Measurements from ENCODE around the gene MDM2. TPM values are rescaled to one million over a fixed set of nuclear protein-coding genes. Genes with fewer than 3 reads are reported as not detected.

The MDM2 gene
- 17.5 and 24.2 TPM in 2 replicates for total RNA-seq (2014; rRNA removed; shearing (Covaris generic))

DNA sequence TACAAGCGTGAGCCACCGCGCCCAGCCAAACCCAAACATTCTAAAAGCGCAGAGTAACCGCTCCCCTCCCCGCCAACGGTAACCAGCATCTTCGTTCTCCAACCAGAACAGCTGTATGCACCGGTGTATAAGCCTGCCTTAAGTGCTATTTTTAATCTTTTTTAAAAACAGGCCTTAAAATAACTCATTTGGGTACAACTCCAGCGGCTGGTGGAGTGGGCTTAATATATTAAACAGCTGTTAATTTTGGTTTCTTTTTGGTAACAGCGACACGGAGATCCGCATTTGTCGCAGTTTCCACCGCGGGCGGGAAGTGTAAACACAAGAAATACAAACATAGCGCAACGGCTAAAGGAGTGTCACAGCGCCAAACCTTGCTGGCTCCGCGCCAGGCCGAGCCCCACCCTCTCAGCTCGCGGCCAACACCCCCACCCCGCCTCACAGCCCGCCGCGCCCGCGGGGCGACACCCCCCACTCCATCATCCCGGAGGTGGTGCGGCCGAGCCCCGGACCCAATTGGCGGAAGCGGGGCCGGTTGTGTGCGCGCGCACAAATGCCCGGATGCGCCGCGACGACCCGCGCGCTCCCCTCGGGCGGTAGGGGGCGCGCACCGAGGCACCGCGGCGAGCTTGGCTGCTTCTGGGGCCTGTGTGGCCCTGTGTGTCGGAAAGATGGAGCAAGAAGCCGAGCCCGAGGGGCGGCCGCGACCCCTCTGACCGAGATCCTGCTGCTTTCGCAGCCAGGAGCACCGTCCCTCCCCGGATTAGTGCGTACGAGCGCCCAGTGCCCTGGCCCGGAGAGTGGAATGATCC lies at the start of gene MDM2:
MDM2 (plus strand) TSS at position 602 of the 812 bp plus-strand sequence. CDS start 301 bp downstream, outside the sequence.
- peak; percentile 85 for DNase-seq (ENCODE audit: low read depth)

DNA sequence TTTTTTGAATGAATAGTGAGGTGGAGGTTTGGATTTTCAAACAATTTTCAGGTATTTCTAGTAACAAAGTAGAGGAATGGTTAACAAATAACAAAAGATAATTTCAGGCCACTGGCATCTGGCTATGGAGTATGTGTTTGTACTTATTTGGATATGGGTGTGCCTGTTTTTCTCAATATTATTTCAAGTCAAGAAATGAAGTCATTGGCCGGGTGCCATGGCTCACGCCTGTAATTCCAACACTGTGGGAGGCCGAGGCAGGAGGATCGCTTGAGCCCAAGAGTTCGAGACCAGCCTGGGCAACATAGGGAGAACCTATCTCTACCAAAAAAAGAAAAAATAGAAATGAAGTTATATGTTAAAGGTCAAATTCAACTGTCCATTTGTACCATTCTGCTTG lies 48.1 kb upstream of the MDM2 start:
- no peak for DNase-seq (ENCODE audit: low read depth)

DNA sequence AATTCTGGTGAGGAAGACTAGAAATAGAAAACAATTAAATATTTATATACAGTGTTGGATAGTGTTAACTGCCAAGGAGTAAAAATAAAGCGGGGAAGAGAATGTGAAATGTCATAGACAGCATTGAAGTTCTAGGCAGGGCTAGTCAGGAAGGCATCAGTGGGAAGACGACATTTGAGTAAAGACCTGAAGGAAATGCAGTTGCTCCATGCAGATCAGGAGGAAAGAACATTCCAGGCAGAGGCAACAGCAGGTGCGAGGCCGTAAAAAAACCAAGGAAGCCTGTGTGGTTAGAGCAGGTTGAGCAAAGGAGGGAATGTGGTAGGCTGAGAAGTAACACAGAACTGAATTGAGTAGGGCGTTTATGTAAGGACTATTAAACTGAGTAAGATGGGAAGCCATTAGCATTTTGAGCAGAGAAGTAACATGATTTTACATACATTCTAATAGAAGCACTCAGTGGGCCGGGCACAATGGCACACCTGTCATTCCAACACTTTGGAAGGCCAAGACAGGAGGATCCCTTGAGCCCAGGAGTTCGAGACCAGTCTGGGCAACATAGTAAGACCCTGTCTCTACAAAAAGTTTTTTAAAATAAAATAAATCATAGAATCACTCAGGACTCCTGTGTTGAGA lies 47.1 kb upstream of the MDM2 start:
- DNase-seq (ENCODE audit: low read depth), result no peak

DNA sequence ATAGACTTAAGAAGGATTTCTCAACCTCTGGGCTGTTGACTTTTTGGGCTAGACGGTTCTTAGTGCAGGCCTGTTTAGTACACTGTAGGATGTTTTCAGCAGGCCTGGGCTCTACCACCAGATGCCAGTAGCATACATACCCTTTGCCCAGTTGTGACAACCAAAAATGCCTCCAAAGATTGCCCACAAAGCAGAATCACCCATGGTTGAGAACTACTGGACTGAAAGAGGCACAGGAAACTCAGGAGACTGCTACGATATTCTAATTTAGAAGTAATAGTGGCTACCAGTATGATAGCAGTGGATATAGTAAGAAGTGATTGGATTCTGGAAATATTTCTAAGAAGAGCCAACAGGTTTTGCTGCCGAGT lies 46.5 kb upstream of the MDM2 start:
- DNase-seq (ENCODE audit: low read depth), result no peak

DNA sequence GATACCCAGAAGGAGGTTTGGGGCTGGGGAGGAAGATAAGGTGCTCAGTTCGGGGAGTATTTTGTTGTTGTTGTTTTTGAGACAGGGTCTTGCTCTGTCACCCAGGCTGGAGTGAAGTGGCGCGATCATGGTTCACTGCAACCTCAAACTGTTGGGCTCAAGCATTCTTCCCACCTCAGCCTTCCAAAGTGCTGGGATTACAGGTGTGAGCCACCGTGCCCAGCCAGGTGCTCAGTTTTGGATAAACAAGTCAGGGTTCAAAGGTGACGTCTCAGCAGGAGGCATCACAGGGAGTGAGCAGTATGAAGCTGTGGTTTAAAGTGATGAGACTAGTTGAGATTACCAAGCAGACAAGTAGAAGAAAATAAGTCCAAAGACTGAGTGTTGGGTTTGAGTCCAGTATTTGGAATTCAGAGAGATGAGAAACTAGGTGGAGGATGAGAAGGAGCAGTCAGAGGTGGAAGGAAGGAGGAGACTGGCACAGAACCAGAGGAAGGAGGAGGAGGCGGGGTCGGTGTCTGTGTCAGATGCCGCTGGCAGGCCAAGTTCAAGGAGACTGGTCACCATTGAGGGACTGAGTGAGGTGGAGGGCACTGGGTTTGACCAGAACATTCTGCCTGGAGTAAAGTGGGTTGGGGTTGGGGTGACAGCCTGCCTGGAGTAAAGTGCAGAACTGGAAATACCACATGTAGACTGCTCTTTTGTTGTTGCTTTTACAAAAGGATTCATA lies 45.9 kb upstream of the MDM2 start:
- DNase-seq (ENCODE audit: low read depth), result no peak

DNA sequence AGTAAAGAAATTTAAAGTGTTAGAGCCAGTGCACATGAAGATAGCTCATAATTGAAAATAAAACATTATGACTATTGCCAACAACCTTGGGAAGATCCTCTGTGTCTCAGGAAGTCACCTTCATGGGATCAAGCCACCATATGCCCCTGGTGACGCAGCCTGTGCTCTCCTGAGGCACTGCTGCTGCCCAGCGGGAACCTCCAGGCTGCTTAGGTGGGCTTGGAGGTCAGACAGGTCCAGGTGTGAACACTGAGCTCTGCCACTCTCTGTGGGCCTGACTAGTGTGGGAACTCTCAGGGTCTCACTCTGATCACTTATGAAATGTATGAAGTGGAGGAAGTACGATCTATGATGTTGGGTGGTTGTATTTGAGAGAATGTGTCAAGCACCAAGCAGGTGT lies 45.3 kb upstream of the MDM2 start:
- no peak for DNase-seq (ENCODE audit: low read depth)

DNA sequence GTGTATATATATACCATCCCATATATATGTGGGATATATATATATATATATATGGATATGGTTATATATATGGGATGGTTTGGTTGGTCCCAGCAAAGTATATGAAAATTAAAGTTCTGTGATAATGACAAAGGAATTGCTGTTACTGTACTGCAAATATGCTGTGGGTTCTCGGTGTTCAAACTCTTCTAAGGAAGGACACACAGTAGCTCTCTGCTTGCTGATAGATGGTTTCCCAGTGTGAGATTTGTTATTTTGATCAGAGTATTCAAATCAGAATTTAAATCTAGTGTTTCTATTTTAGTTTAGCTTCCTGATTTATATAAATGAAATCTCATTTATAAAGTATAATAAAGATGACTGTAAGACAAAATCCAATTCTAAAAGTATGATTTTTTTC lies 42.3 kb upstream of the MDM2 start:
- DNase-seq (ENCODE audit: low read depth), result no peak

DNA sequence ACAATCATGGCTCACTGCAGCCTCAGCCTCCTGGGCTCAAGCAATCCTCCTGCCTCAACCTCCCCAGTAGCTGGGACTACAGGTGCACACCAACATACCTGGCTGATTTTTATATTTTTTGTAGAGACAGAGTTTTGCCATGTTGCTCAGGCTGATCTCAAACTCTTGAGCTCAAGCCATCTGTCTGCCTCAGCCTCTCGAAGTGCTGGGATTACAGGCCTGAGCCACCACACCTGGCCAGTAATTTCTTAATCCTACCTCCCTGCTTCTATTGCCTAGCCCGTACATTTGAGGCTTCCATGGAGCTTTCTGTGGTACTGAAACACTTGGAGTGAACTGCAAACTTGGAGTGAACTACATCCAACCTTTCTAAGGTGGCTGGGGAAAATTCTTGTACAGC lies 41.3 kb upstream of the MDM2 start:
- DNase-seq (ENCODE audit: low read depth), result no peak

DNA sequence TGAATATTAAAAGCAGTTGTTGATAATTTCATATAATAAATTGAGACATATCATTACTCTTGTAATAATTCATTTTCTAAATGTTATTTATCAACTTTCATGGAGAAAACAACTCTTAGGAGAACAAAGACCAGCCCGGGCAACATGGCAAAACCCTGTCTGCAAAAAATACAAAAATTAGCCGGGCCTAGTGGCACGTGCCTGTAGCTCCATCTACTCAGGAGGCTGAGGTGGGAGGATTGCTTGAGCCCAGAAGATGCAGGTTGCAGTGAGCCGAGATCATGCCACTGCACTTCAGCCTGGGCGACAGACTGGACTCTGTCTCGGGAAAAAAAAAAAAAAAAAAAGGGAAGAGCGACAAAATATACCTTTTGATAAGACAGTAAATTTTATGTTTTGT lies 40.8 kb upstream of the MDM2 start:
- no peak for DNase-seq (ENCODE audit: low read depth)

DNA sequence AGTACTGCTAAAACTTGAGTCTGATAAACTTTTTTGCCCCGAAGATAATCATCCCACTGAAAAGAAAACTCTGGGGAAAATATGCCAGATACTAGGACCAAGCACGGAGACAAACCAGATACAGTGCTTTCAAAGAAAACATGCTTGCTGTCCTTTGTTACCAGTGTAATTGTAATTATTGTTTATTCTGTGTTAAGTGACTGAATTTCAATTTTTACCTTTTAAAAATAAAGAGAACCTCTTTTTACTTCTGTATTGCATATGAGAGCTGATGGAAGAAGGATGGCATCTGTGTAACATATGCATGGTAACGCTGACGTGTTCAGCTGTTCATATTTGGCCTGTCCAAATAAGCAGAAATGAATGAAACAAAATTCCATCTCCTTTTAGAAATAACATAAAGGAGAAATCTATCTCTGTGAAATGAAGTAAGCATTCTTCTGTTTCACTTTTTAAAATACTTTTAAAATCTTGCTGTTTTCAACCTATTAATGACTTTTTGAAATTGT lies 39.5 kb upstream of the MDM2 start:
- no peak for DNase-seq (ENCODE audit: low read depth)

DNA sequence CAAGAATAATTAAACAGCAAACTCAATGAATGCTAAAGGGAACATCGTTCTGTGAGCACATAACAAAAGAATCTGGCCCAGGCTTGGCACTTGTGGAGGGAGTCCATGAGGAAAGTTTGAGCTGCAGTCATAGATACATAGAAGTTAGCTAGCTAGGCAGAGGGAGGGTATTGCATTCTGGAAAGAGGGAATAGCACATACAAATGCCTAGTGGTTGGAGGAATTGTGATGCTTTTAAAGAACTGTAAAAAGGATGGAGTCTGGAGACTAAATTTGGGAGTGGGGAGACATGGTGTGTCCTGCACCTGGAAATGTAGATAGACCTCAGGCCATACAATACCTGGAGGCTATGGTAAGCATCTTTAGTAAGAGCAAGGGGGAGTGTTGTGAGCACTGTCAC lies 38.0 kb upstream of the MDM2 start:
- no peak for DNase-seq (ENCODE audit: low read depth)

DNA sequence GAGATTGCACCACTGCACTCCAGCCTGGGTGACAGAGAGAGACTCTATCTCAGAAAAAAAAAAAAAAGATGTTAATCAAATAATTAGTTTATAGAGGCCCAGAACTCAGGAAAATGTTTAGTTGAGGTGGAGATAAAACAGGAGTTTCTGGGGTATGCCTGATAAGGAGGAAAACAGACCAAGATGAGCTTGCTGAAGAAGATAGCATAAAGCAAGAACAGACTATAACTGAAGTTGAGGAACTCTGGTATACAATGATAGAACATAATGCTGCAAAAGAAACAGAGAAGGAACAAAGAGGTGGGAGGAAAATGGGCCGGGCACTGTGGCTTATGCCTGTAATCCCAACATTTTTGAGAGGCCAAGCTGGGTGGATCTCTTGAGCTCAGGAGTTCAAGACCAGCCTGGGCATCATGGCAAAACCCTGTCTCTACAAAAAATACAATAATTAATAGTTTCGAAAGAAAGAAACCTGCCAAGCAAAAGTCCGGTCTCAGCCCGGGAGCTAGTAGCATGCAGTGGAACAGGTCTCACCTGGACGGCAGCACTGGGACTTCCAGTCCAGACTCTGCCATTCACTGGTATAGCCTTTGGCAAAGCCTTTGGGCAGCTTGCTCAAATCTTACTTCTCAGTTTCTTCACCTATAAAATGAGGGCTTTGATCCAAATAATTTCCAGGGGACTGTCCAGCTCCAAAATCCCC lies 36.6 kb upstream of the MDM2 start:
- no peak for DNase-seq (ENCODE audit: low read depth)

DNA sequence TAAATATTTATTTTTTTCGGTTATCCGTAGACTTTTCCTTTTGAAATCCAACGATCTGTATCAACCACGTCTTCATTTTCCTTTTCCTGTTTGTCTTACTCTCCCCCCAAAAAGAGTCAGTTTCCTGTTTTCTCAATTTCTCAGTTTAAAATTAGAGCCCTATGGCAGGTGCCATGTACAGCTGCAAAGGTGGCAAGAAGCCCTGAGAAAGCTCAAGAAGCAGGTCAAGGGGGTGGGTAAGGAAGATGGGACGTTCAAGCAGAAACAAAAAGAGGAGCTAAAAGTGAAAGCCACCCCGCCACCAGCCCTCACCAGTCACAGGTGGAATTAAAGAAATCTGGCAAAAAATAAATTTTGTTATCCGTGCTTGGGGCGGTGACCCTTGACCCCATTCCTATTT lies 35.3 kb upstream of the MDM2 start:
- no peak for DNase-seq (ENCODE audit: low read depth)

DNA sequence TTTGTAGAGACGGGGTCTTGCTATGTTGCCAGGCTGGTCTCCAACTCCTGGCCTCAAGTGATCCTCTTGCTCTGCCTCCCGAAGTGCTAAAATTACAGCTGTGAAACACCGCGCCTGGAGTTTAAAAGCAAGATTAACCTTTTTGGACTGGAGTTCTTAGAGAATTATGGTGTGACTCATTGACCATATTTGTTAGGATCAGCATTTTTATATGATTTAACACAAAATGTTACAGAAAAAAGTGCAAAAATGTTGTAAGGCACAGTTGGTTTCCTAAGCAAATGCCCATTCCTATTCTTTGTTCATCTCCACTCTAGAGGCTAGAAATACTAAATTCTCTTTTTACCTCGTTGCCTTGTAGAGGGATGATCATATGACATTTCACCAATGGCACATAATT lies 34.4 kb upstream of the MDM2 start:
- DNase-seq (ENCODE audit: low read depth), result no peak

DNA sequence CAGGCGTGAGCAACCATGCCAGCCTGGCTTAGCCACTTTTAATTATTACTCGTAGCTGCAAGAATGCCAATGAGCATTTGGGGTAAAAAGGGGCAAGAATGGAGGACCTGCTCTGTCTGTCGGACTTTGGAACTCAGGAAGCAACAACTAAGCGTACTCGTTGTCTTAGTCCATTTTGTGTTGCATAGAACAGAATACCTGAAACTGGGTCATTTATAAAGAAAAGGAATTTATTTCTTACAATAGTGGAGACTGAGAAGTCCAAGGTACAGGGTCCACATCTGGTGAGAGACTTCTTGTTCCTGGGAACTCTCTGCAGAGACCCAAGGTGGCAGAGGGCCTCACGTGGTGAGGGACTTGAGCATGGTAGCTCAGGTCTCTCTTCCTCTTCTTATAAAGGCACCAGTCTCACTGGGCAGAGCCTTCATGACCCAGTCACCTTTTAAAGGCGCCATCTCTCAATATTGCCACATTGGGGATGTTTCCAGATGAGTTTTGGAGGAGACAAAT lies 32.8 kb upstream of the MDM2 start:
- no peak for DNase-seq (ENCODE audit: low read depth)

DNA sequence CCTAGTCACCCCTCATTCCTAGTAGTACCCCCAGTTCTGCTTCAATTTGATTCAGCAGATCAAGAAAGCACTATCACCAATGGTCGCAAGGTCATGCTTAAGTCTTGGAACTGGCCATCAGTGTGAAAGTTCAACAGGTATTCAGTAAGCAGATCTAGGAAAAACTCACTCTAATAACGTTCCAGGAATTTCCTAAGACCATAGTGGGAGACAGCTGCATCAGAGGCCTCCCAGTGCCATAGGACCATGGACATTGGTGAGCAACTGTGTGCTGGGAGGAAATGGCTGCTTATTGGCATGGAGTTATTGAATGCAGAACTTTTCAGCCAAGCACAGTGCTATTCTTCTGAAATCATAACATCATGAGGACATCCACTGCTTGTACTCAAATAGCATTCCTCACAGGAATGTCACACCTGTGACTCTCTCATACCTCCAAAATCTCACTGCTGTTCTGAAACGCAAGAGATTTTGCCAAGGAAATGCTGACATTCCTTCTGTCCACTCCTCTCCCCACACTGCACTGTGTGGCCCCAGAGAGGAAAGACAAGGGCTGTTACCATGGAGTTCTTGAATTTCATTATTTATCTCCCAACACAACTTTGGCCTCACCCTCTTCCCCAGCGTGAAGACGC lies 30.9 kb upstream of the MDM2 start:
- DNase-seq (ENCODE audit: low read depth), result no peak

DNA sequence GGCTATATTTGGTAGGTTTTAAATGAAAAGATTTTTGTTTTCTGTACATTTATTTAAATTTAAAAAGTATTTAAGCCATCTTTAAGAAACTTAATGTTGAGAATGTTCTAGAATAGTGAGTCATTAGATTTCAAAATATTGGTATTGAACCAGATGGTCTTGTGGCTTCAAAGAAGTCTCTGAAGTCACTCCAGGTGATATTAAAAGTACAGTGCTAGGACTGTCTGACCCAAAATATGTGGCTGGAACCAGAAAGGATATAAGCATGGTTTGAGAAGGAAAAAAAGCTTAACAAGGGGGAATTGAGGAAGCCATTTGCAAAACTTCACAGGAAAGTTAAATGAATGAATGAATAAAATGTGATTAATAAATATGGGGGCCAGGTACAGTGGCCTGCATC lies 28.7 kb upstream of the MDM2 start:
- no peak for DNase-seq (ENCODE audit: low read depth)

DNA sequence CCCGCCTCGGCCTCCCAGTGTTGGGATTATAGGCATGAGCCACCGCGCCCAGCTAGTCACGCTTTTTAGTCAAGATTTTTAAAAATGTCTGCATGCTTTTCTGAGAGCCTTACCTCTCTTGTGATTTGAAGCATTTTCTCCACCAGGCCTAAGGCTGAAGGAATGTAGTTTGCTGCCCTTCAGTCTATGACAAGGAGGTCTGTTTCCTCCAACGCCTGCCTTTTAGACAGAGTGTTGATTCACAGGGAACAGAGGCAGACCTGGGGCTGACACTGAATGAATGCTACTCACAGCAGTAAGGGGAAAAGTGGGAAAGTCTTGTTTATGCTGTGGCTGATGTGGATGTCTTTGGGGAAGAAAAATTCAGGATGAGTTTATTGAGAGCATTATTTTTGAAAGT lies 27.2 kb upstream of the MDM2 start:
- no peak for DNase-seq (ENCODE audit: low read depth)

DNA sequence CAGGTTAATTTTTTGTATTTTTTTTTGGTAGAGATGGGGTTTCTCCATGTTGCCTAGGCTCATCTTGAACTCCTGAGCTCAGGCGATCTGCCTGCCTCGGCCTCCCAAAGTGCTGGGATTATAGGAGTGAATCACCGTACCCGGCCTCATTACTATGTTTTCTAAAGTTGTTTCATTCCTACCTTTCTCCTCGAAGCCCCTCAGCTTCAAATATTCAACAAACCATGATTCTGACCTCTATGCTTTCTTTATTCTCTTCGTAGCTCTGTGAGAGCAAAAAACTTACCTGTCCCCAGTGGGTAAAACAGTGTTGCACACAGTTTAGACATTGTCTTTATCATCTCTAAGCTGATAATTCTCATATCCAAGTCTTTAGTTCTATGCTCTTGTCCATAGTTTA lies 26.2 kb upstream of the MDM2 start:
- DNase-seq (ENCODE audit: low read depth), result no peak

DNA sequence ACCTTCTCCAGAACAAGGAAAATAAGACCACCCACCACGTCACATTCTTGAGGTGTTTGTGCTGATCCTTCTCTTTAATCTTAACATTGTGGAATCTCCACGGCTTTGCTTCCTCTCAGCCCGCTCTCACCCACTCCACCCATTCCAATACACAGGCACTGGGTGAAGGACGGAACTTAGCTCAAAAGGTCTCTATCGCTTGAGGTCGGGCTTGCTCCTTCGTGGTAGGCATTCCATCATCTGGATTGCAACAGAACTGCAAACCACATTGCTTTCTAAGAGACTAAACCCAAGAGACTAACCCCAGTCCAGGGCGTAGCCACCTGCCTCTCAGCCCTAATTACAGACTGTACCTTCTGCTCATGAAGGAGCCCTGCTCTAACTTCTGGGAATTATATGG lies 24.0 kb upstream of the MDM2 start:
- no peak for DNase-seq (ENCODE audit: low read depth)

DNA sequence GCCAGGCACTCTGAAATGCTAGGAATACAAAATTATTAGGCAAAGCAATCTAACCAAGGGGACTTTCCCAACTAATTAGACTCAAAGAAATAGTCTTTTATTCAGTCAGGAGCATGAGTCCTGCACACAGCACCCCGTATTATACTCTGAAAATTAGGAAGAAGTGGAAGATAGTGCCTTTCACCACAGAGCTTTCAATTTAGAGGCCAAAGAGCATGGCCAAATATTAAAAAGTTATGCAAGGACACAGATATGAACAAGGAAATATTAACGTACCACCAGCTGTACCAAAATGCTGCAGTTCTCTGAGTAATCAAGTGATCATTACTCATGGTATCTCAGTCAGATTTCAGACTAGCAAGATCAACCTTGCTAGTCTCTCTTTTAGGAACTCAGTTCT lies 22.6 kb upstream of the MDM2 start:
- no peak for DNase-seq (ENCODE audit: low read depth)
